Stimulated activated CD4-positive, alpha-beta T cell treated with anti-CD3 and anti-CD28 coated beads, Interleukin-2, amount 100 ng/mL, for 48 hours (primary cell): Measurements from ENCODE around the gene AK1.

ENCODE experiments used
- DNase-seq, 2 donors: peaks; one replicate each; pipeline ENCODE4 v3.0.0-alpha.2; 2020

The AK1 gene

GRCh38 chr9:127865645-127866464, 11.6 kb downstream of the AK1 start:
- peak in 1 of 2 donors; percentile 21 for DNase-seq

- DNase-seq: no peak
These were observed 14.3 kb downstream of the AK1 start for GRCh38 chr9:127863191-127863621.

GRCh38 chr9:127862075-127863011, 15.1 kb downstream of the AK1 start:
- peak in 1 of 2 donors; percentile 24 for DNase-seq

GRCh38 chr9:127860779-127861178, 16.7 kb downstream of the AK1 start:
- DNase-seq: no peak

- no peak for DNase-seq
These were observed 17.2 kb downstream of the AK1 start for GRCh38 chr9:127860260-127860659.

GRCh38 chr9:127858041-127858512, 19.4 kb downstream of the AK1 start:
- DNase-seq: no peak

GRCh38 chr9:127857278-127857677, 20.2 kb downstream of the AK1 start:
- DNase-seq: no peak

GRCh38 chr9:127856729-127857116, 20.8 kb downstream of the AK1 start:
- DNase-seq: no peak

GRCh38 chr9:127856094-127856728, 21.3 kb downstream of the AK1 start:
- no peak for DNase-seq

GRCh38 chr9:127855522-127855921, 22.0 kb downstream of the AK1 start:
- DNase-seq: no peak

GRCh38 chr9:127854960-127855359, 22.5 kb downstream of the AK1 start:
- no peak for DNase-seq

- no peak for DNase-seq
These were observed 23.2 kb downstream of the AK1 start, which contains the start of gene ENG for GRCh38 chr9:127854184-127854806. Gene ENG (minus strand): TSS chr9:127854658. CDS start chr9:127854355, 303 bp downstream.

- no peak for DNase-seq
These were observed 23.9 kb downstream of the AK1 start for GRCh38 chr9:127853312-127854183.

- DNase-seq: no peak
These were observed 24.6 kb downstream of the AK1 start for GRCh38 chr9:127852829-127853228.

GRCh38 chr9:127850286-127850830, 27.1 kb downstream of the AK1 start:
- no peak for DNase-seq

- no peak for DNase-seq
These were observed 28.5 kb downstream of the AK1 start for GRCh38 chr9:127848756-127849504.

GRCh38 chr9:127847833-127848755, 29.4 kb downstream of the AK1 start:
- DNase-seq: no peak

- DNase-seq: no peak
These were observed 30.3 kb downstream of the AK1 start for GRCh38 chr9:127847178-127847510.

- DNase-seq: no peak
These were observed 30.9 kb downstream of the AK1 start for GRCh38 chr9:127846443-127847177.
